ENCODE results near the gene FAM169A.
A peak's percentile ranks its signal among the peaks of the same experiment; 100 is the strongest.
"Not testable (repeated sequence)": the region's sequence is repeated elsewhere in the genome, so short reads cannot be mapped to it uniquely, and the experiment has no call there.

FAM169A gene

GRCh38 chr5:74791669-74792068 lies 74.5 kb downstream of the FAM169A start:
- DNase-seq = not testable (repeated sequence)

DNA sequence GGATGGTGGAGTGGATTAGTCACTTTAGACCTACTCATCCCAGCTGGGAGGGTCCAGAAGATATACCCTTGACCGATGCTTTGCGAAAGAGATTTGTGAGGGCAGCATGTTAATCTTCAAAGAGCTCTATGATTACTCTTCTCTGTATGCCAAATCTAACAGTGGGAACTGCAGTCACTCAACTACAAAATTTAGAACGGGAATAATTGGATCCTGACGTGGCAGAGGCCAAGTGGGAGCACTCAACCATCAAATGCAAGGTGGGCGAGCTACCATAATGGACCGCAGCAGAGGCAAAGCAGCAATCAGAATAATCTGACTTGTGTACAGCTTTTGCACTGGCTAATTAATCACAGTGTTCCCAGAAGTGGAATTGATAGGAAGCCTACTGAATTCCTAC lies 78.8 kb downstream of the FAM169A start:
- DNase-seq = no peak

- no peak for DNase-seq
Observed at GRCh38 chr5:74786851-74787250, 79.3 kb downstream of the FAM169A start.

DNA sequence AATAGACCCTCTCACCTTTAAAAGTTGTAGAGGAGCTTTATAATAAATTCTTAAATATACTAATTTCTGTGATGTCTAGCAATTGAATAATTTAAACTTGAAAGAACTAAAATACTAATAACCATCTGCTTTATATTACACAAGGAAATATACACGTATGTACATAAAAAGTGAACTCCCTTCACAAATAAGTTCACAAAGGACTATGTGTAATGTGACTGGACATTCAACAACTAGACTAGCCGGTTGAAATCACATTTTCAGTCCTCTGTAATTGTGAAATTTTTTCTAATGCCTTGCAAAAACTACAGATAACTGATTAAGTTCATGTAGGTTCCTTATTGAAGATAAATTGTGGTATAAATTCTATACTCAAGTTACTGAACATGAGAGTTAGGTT lies 87.6 kb downstream of the FAM169A start:
- no peak for DNase-seq

DNA sequence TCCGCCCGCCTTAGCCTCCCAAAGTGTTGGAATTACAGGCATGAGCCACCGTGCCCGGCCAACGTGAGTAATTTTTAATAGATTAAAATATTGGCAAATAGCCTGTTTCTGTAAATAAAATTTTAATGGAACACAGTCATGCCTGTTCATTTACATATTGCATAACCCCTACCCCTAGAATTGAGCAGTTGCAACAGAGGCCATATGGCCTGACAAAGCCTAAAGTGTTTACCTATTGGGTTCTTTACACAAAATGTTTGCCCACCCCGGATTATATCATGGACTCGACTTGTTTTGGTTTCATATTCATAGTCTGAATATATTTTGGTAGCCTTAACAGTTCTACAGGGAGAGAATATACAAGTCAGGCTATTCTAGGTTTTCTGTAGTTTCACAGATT lies 93.8 kb downstream of the FAM169A start:
- DNase-seq = no peak

GRCh38 chr5:74767579-74767913 lies 98.6 kb downstream of the FAM169A start:
- DNase-seq = no peak

DNA sequence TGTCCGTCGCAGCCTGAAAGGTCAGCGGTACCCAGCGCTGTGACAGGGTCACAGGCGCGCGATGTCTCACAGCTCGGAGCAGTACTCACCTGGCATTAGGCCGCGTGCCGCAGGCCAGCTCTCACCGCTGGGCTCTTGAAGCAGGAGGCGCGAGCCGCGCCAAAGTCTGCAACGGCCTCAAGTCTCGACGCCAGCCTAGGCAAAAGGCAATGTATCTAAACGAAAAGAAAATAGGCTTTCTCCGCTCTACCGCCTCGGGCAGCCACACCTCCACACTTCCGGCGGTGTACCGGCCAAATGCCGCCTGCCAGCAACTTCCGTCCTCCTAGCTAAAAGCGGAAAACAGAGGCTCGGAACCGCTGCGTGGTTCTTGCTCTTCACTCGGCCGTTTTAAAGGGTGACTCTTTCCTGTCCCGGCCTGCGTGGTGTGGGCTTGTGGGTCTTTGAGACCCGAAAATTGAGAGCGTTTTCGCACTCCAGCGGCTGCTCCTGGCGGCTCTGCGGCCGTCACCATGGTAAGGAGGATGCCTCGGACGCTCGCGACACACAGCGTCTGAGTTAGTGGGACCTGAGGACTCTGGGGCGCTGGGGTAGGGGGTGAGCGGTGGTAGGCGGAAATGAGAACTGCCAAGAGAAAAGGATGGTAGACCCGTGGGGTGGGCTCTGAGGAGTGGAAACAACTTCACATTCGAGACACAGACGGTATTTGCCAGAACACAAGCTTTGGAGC lies 99.2 kb downstream of the FAM169A start, which contains the start of the genes GFM2 and NSA2:
Gene GFM2, minus strand, starts transcription at position 269 of the 730 bp plus-strand sequence. CDS start 3,375 bp downstream, outside the sequence.
Gene NSA2, plus strand, starts transcription at position 401 of the 730 bp plus-strand sequence. Its CDS starts 112 bp downstream, at position 513.
- DNase-seq = peak; percentile 99

GRCh38 chr5:74766418-74766848 lies 99.8 kb downstream of the FAM169A start:
- no peak for DNase-seq

DNA sequence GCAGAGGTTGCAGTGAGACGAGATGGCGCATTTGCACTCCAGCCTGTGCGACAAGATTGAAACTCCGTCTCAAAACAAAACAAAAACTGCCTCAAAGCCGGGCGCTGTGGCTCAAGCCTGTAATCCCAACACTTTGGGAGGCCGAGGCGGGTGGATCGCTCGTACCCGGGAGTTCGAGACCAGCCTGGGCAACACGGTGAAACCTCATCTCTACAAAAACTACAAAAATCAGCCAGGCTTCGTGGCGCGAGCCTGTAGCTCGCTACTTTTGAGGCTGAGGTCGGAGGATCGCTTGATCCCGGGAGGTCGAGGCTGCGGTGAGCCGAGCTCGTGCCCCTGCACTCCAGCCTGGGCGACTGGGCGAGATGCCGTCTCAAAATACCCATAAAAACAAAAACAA lies 100.3 kb downstream of the FAM169A start:
- peak; percentile 15 for DNase-seq

- DNase-seq = no peak
Observed at GRCh38 chr5:74765201-74765600, 101.0 kb downstream of the FAM169A start.

DNA sequence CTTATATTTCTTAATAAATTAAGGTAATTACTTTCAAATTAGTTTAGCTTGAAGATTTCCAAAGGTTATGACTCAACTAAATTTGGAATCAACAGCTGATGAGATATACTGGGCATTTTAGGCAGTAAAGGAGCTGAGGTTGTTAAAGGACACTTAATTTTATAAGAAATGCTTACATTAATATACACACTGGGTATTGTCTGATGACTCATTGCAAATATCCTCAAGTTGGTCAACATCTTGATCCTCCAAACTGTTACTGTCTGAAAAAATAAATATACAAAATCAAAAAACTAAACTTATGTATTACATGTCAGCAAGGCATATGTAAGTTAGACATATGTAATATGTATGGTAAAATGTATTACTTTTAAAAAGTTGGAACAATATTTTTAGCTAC lies 102.7 kb downstream of the FAM169A start:
- DNase-seq = no peak

GRCh38 chr5:74762599-74762998 lies 103.6 kb downstream of the FAM169A start:
- DNase-seq = no peak

GRCh38 chr5:74761241-74761640 lies 104.9 kb downstream of the FAM169A start:
- no peak for DNase-seq

DNA sequence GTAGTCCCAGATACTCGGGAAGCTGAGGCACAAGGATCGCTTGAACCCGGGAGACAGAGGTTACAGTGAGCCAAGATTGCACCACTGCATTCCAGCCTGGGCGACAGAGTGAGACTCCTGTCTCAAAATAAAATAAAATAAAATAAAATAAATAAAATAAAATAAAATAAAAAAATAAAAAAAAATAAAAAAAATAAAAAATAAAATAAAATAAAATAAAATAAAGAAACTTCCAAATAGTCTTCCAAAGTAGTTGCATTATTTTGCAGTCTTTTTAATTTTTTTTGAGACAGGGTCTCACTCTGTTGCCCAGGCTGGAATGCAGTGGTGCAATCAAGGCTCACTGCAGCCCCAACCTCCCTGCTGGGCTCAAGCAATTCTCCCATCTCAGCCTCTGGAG lies 117.4 kb downstream of the FAM169A start:
- not testable (repeated sequence) for DNase-seq

DNA sequence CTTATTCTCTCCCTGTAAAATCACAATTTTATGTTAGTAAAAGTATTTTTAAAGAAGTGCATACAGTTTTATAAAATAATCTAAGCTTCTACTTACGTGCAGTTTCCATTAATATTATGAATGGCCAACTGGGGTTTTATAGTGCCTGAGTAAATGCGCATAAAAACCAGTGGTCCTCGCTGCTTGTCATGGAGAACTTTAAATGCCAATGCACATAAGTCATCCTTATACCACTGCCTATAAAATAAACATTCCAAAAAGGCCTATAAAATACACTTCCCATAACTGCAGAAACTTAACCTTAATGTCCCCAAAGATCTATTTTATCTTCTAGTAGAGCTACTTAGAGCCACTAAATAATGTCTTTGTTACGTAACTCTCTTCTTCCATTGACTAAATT lies 127.8 kb downstream of the FAM169A start:
- no peak for DNase-seq

- DNase-seq = no peak
Observed at GRCh38 chr5:74736759-74737158, 129.4 kb downstream of the FAM169A start.

Data from retina (tissue), 1 donor.